K562 (cell line): ENCODE results near the gene OTOP3. TPM values are rescaled to one million over a fixed set of nuclear protein-coding genes. Genes with fewer than 3 reads are reported as not detected.
A peak's percentile ranks its signal among the peaks of the same experiment; 100 is the strongest.

Source experiments
- AFF4 ChIP-seq: sonication (generic); formaldehyde crosslinking; IDR thresholded peaks from 2 replicates; pipeline ENCODE4 v1.8.0; 2023; ENCODE audit warnings: mild to moderate bottlenecking, missing genetic modification reagents
- FUS ChIP-seq: fragments of 200-400 bp; formaldehyde crosslinking; optimal IDR thresholded peaks from 2 replicates; pipeline ENCODE3; 2017; ENCODE audit warnings: low read depth, low read length
- LCOR ChIP-seq: sonication (generic); formaldehyde crosslinking; IDR thresholded peaks from 2 replicates; pipeline ENCODE4 v1.8.0; 2022; ENCODE audit warnings: mild to moderate bottlenecking, missing genetic modification reagents
- POU5F1 ChIP-seq: fragments of 150-350 bp; IDR thresholded peaks from 2 replicates; pipeline ENCODE4 v1.6.1; 2014; ENCODE audit warnings: borderline replicate concordance, low read length, low read depth, mild to moderate bottlenecking; ENCODE audit not compliant: partially characterized antibody
- SMAD4 ChIP-seq: fragments of 250-450 bp; sonication (Bioruptor Pico); conservative IDR thresholded peaks from 2 replicates; pipeline ENCODE4 v1.8.0; 2021; ENCODE audit warnings: inconsistent platforms, mild to moderate bottlenecking, moderate library complexity
- TAF1 ChIP-seq: IDR thresholded peaks from 2 replicates; pipeline ENCODE4 v1.6.1; 2011; ENCODE audit warnings: mild to moderate bottlenecking, low read length, moderate library complexity; ENCODE audit not compliant: insufficient read depth, control insufficient read depth, severe bottlenecking; ENCODE audit errors: extremely low read depth
- TOE1 ChIP-seq, 2 experiments: fragments of 450-650 bp in 1 of 2; sonication (generic) in 1 of 2; formaldehyde crosslinking in 1 of 2; IDR thresholded peaks; 2 replicates each; pipeline versions ENCODE4 v1.7.1 to v1.8.0; 2016 to 2022; ENCODE audit warnings: borderline replicate concordance in 2 of 2, mild to moderate bottlenecking in 2 of 2, antibody characterized with exemption in 1 of 2, inconsistent platforms in 1 of 2, low read depth in 1 of 2, missing genetic modification reagents in 1 of 2, moderate library complexity in 1 of 2
- ZC3H4 ChIP-seq: sonication (generic); formaldehyde crosslinking; IDR thresholded peaks from 2 replicates; pipeline ENCODE4 v1.9.0; 2021; ENCODE audit warnings: missing genetic modification reagents, borderline replicate concordance
- ZNF318 ChIP-seq, 2 experiments: fragments of 450-650 bp; IDR thresholded peaks; 2 replicates each; pipeline ENCODE4 v1.6.1; 2016; ENCODE audit warnings: mild to moderate bottlenecking in 2 of 2, borderline replicate concordance in 1 of 2, low read depth in 1 of 2, moderate library complexity in 1 of 2
- polyA plus RNA-seq, 8 experiments: library from polyadenylated mRNA; depleted of rRNA in 4 of 8; stranded (reverse) in 5 of 8; unstranded in 3 of 8; fragments of >200 nt; fragmentation: Nextera tagmentation in 2 of 8; fragmentation: Illumina TruSeq in 1 of 8; extraction: Ambion mirVana in 2 of 8; extraction: Trizol in 1 of 8; gene quantifications; 2 replicates each; pipeline versions ENCODE4 v1.2.1 to v1.2.3, GENCODE V29; 2011 to 2014; ENCODE audit warnings: inconsistent platforms in 1 of 8, missing spikeins in 1 of 8
- total RNA-seq, 7 experiments: library from RNA; depleted of rRNA in 6 of 7; stranded (reverse); fragments of >200 nt in 6 of 7; fragmentation: Illumina TruSeq in 2 of 7; extraction: Trizol in 2 of 7; gene quantifications; 2 replicates each; pipeline versions ENCODE4 v1.2.1 to v1.2.3, GENCODE V29; 2011 to 2021; ENCODE audit warnings: low replicate concordance in 1 of 7

The OTOP3 gene
- total and polyA plus RNA-seq, 9 of the 15 experiments (the other 6 are each of a cell fraction or from before 2014, with no cell fraction given): not detected

GRCh38 chr17:74981979-74982662 lies 46.4 kb downstream of the OTOP3 start (continued):
- TF ChIP-seq ZNF318 (IDR thresholded peaks at IDR 0.05; ENCODE audit: borderline replicate concordance in 1 of 2, low read depth in 1 of 2) (0 out of 4 replicates have a peak, but pooled peaks of 1 of the 2 experiments have one; percentile 61), TOE1 (IDR thresholded peaks at IDR 0.05; ENCODE audit: borderline replicate concordance) (0 out of 2 replicates have a peak, but pooled peaks have one; percentile 34), TOE1 (CRISPR knock-in tag; IDR thresholded peaks at IDR 0.05; ENCODE audit: borderline replicate concordance, low read depth) (peak; percentile 57; the same call in 1 of the 2 replicates), FUS (no peak), AFF4 (peak; percentile 91), SMAD4 (CRISPR knock-in tag) (peak; percentile 93), LCOR (CRISPR knock-in tag) (peak; percentile 87), ZC3H4 (CRISPR knock-in tag) (peak; percentile 82; the same call in 1 of the 2 replicates), POU5F1 (no peak), TAF1 (peak; percentile 45)
